Stimulated activated CD8-positive, alpha-beta memory T cell treated with anti-CD3 and anti-CD28 coated beads, Interleukin-7, amount 100 ng/mL, for 24 hours (primary cell): Measurements from ENCODE around the gene ADAM15.
A peak's percentile ranks its signal among the peaks of the same experiment; 100 is the strongest.

Source experiments
- DNase-seq: peaks from one replicate; pipeline ENCODE4 v3.0.0-alpha.2; 2020; ENCODE audit warnings: low read depth

Gene ADAM15

DNA sequence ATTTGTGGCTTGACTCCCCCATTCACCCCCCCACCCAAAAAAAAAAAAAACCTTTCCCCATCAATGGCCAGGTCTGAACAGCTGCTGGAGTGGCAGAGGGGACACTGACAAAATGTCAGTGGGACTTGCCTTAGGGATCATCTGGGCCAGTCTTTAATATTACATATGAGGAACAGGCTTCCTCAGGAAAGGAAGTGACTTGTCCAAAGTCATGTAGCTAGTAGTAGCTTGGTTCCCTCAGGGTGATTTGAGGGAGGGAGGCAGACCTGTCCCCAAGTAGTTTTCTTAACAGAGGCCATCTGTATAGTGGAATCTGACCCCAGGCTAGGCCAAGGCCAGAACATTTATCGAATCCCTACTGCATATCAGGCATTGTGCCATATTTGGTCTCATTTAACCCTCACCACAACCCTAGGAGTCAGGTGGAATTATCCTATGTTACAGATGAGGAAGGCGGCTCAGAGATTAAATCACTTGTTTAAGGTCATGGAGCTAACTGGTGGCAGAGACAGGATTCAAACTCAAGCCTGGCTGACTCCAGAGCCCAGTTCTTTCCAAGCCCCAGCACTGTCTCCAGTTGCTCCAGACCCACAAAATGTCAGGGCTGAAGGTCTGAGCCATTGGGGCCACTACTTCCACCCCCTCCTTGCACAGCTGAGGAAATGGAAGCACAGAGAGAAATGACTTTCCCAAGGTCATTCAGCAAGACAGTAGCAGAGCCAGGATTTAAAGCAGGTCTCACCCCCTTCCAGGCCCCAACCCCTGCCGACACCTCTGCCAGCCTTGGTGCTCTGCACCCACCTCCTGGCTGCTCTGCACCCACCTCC is 38.1 kb upstream of the ADAM15 start:
- DNase-seq, result no peak

DNA sequence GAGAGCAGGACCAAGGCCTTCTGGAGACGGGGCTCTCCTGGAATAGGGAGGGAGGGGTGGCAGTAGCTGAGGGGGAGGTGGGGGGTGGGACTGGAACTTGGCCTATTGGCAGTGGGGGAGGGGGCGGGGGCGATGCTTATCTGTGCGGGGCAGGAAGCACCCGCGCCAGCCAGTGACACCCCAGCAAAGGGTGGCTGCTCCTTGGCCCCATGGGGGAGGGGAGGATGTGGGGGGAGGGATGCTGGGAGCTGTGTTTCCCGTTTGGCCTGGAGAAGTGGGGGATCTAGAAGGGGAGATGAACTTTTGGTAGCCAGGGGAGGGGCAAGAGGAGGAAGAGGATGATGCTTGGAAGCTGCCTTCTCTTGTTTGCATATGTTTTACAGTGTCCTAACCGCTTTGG is 37.5 kb upstream of the ADAM15 start:
- DNase-seq, result no peak

DNA sequence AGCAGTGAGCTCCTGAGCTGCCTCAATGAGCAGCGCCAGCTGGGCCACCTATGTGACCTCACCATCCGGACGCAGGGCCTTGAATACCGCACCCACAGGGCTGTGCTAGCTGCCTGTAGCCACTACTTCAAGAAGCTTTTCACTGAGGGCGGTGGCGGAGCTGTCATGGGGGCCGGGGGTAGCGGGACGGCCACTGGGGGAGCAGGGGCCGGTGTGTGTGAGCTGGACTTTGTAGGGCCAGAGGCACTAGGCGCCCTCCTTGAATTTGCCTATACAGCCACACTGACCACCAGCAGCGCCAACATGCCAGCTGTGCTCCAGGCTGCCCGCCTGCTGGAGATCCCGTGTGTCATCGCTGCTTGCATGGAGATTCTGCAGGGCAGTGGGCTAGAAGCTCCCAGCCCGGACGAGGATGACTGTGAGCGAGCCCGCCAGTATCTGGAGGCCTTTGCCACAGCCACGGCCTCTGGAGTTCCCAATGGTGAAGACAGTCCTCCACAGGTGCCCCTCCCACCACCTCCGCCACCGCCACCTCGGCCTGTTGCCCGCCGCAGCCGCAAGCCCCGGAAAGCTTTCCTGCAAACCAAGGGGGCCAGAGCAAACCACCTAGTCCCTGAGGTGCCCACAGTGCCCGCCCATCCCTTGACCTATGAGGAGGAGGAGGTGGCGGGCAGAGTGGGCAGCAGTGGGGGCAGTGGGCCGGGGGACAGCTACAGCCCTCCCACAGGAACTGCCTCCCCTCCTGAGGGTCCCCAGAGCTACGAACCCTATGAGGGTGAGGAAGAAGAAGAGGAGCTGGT is 36.2 kb upstream of the ADAM15 start:
- DNase-seq, result no peak

DNA sequence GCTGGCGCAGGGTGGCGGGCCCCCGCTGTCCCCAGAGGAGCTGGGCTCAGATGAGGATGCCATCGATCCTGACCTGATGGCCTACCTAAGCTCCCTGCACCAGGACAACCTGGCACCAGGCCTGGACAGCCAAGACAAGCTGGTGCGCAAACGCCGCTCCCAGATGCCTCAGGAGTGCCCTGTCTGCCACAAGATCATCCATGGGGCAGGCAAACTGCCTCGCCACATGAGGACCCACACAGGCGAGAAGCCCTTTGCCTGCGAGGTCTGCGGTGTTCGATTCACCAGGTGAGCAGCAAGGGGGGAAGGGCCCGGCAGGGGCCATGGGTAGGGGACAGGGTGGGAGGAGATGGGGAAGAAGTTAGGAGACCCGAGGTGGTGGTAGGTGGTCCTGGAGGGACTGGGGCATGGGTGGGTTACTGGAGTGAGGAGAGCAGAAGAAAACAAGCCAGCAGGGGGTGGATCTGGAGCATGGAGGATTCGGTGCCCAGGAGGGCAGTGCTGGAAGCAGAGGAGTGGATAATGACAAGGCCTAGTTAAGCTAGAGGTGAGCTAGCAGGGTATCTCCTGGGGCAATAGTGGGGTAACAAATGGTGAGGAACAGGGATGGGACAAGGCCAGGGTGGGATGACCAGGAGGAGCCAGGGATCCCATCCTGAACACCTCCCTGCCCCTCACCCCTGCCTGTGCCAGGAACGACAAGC is 35.4 kb upstream of the ADAM15 start:
- DNase-seq, result no peak

DNA sequence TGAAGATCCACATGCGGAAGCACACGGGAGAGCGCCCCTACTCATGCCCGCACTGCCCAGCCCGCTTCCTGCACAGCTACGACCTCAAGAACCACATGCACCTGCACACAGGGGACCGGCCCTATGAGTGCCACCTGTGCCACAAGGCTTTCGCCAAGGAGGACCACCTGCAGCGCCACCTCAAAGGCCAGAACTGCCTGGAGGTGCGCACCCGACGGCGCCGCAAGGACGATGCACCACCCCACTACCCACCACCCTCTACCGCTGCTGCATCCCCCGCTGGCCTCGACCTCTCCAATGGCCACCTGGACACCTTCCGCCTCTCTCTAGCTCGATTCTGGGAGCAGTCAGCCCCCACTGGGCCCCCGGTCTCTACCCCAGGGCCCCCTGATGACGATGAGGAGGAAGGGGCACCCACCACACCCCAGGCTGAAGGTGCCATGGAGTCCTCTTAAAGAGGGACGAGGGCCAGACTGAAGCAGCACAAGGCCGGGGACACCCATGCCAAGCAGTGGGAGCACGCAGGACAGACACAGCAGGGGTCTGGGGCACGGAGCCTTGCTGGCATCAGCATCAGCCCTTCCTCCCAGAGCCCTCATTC is 34.8 kb upstream of the ADAM15 start:
- no peak for DNase-seq

DNA sequence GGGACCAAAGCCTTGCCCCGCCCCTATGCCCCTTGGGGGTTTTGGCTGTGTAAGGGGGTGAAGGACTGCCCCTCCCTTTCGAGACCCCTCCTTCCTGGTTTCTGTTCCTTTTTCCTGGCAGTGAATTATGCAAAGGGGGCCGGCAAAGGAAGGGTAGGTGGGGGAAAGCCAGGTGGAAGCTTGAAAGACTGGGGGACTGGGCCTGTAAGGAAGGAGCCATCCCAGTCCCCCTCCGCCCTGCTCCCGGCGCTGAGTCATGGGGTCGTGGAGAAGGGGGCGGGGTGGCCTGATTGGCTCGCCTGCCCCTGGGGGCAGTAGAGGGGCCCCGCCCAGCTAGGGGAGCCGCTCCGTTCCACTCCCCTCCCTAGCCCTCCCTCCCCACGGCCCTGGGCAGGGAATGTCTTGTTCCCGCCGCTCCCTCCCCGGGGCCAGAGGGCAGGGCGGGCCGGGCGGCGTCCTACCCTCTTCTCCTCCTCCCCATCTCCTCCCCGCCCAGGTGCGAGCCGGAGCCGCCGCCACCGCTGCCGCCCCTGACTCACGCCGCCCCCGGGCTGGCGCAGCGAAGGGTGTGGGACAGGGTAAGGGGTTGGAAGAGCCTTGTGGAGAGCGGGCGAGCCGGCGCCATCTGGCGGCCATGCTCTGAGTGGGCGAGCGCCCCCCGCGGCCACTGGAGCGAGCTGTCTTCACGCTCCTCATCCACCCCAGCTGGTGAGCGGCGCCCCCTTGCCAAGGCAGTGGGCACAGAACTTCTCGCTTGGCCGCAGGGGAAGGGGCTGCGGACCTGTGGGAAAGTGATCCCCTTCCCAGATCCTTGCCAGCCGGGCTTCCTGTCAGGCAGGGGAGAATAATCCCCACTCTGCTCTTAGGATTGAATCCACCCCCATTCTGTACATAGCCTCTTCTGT is 33.8 kb upstream of the ADAM15 start:
- DNase-seq, result peak; percentile 72

DNA sequence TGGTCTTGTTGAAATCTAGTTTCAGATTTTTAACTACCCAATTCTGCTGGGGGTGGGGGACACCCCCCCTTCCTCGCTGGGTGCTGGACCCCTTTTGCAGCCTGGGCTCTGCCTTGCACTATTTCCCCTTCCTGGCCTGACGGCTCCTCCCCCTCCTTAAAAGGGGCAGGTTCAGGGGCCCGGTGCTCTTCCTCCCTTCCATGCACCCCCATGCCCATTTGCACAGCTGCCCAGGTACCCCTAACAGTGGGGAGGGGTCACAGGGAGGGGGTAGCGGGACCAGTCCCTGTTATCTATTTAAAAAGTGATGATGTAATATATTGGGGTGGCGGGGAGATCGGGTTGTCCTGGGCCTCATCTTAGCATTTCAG is 33.2 kb upstream of the ADAM15 start:
- DNase-seq, result no peak

DNA sequence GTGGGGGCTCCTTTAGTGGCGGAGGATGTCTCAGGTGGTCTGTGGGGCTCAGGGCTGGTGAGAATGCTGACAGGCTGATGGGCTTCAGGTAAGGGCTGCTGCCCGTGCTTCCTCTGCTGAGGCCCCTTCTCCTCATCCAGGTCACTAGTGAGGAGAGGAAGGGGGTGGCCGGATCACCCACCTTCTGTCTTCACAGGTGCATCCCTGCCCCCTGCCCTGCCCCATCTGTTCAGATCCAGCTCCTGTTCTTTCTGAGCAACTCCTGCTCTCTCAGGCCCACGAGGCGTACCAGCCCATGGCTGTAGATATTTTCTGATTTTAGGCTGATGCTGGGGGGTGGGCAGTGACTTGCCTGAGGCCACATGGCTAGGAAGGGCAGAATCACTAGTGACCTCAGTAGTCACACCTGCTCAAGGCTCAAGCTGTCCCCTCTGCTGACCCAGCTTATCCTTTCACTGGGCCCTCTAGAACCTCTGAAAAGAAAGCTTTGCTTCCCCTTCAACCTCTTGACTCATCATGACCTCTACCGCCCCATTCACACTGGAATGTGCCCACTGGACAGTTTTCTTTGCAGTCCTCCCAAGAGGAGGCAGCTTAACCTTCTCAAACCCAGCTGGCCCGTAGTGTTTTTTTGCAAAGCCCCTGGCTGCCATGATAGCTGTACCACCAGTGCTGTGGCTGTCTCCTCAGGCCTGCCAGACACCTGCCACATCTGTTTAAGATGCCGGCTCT is 32.3 kb upstream of the ADAM15 start:
- no peak for DNase-seq

DNA sequence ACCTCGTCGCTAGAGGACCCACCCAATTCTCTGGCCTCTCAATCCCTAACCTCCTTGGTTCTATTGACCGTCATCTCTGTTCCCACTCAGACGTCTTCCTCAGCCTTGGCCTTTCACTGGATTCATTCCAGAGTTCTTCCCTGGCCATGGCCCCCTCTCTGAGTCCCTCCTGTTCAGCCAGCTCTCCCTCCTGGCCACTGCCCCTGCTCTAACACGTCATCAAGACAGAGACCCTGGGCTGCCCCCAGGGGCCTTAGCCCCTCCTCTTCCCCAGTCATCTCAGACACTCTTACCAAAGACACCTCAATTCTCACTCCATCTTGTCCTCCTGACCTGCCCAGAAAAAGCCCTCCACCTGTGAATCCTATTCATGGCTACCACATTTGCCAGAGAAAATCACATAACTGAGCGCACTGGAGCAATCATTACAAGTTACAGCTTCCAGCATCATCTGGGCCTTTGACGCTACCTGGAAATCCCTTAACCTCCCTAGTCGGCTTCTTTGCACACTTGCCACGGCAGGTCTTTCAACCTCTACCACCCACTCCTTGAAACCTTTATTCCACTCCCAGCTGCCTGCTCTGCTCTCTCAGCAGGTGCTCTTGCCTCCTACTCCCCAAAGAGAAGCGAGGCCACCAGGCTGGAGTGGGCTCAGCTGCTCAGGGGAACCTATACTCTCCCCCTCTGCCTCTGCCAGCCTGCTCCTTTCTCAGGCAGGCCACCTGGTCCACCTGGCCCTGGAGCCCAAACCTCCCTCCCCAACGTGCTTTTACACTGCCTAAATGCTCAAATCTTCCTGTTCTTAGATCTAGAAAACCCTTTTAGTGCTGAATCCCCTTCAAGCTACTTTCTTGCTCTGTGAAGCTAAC is 31.5 kb upstream of the ADAM15 start:
- no peak for DNase-seq

DNA sequence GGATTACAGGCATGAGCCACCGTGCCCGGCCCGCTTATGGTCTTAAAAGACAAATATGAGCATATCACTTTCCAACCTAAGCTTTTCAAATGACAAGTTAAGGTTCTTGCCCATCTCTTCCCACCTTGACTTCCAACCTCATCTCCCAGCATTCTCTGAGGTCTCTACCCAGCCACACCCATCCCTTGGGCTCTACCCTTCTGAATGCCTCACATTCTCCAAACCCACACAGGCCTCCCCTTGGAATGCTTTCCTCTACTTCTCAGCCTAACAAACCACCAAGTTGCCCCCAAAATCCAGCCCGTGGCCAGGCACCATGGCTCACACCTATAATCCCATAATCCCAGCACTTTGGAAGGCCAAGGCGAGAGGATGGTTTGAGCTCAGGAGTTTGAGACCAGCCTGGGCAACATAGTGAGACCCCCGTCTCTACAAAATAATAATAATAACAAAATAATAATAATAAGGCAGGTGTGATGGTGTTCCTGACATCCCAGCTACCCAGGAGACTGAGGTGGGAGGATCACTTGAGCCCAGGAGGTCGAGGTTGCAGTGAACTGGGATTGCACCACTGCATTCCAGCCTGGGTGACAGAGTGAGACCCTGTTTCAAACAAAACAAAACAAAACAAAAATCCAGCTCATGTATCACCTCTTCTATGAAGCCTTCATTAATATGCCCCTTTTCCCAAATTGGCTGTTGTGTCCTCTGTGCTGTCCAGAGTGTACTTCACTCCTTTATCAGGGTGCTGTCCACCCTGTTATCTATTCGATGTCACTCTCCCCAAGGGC is 28.8 kb upstream of the ADAM15 start:
- no peak for DNase-seq

DNA sequence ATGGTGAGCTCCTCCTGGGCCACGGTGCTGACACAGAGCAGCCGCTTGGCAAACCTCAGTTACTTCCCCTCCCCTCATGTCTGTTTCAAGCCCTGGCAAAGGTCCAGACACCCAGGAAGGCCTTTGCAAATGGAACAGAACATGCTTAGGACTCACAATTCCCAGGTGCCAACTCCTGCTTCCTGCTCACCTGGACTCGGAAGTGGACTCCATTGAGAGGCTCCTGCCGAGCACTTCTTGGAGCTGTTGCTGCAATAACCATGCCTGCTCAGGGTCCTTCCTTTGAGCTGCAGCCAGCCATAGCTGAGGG is 28.2 kb upstream of the ADAM15 start:
- DNase-seq, result no peak

DNA sequence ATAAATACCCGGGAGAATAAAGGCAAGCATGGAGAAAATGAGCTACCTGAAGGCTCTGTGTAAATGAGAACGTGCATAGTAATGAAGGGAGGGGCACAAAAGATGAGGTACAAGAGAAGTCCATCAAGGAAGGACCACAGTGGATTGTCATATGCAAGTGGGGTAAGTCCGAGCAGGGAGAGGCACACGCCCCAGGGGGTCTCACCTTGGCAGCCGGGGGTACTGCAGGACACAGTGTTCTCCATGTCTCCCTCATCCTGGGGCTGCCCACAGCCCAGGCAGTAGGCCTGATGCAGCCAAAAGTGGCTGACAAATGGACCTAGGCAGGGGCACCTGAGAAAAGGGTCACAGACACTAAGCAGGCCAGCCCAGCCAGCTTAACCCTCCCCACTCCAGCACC is 27.5 kb upstream of the ADAM15 start:
- DNase-seq, result no peak

DNA sequence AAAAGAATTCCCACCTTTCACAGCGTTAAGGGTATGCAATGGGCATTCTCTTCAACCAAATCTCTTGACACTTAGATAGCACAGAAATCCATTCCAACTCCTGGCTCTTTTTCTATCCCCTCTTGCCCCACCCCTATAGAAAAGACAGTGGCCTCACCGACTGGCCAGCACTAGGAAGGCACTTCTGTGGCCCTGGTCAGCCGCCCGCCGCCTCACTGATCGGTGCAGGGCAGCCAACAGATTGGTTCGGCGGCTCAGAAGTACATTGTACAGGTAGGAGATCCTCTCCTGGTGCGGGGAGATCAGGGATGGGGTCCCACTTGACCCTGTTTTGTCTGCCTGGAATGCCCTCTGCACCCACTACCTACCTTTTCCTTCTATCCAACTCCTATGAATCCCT is 26.8 kb upstream of the ADAM15 start:
- no peak for DNase-seq

DNA sequence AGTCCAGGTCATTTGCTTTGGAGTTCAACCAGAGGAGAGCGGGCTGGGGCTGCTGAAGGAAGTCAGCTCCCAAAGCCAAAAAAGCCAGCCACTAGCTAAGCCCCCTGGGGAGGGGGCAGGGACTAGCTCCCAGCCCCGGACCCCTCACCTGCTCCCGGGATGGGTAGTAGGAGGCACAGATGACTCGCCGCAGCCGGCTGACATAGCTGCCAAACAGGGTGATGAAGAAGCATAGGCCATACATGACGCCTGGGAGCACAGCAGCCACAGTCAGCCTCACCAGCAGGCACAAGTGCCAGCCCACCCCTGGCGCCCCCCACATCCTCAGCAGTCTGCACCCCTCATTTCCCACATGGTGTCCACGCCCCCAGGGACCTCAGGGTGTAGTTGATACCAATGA is 25.0 kb upstream of the ADAM15 start:
- no peak for DNase-seq

DNA sequence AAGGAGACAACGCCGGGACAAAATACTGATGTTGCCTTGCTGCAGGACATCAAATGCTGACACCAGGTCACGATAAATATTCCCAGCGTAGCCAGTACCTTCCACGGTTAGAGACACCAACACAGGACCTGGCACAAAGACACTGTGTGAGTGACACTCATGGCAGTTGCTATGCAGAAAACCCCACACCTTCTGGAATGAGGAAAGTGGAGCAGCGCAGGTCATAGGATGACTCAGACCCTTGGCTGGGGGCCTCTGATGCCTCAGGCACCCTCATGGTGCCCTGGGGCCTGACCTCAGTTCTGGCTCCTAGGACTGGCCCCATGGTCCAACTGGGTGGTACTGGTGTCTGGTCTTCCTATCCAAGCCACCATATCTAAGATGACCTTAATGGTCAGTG is 24.5 kb upstream of the ADAM15 start:
- DNase-seq, result no peak

DNA sequence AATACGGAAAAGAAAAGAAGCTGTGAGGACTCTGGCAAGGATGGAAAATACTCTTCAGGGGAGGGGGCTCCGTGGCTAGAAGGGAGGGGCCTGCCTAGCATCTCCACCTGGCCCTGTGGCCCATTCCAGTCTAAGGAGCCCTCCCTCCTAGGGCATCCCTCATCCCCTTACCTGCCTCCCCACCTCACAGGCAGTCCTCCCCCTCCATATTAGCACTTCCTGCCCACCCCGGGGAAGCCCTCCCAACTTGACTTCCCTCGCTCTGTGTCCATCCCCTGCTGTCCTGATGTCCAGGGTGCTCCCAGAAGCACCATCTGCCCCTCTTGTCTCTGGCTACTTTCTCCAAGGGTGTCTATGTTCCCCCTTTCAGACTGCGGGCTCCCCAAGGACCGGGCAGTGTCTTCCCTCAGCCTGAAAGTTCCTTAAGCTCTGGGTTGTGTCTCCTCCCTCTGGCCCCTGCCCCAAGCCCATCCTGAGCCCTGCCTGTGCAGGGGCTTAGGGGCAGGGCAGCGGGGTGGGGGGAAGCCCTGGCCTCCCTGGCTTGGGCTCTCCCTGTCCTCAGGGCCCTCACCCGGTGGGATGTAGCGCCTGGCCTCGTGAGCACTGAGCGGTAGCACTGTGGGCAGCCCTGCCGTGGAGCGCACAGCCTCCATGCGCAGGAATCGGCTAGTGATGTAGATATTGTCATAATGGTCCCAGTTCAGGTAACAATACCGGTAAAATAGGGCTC is 21.4 kb upstream of the ADAM15 start:
- no peak for DNase-seq

DNA sequence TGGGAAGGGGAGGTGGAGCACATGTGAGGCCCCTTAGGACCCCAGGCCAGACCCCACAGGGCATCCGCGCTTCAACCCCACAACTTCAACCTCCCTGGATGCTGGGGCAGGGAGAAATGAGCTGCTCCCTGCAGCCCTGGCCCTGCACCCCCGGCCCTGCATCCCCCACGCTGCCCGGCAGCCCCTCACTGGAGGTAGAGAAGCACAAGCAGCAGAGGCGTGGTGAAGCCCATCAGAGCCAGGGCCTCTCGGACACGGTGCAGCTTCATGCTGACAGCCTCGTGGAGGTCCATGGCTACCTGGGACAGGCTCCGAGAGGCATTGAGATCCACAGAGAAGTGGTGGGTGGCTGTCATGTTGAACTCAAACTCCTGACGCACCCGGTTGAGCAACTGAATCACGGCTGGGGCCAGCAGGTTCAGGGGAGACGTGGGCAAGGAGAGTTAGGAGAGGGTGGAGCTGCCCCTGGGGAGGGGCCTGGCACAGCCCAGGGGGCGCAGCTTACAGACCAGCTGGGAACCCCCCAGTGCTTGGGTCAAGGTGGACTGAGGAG is 20.8 kb upstream of the ADAM15 start:
- no peak for DNase-seq

DNA sequence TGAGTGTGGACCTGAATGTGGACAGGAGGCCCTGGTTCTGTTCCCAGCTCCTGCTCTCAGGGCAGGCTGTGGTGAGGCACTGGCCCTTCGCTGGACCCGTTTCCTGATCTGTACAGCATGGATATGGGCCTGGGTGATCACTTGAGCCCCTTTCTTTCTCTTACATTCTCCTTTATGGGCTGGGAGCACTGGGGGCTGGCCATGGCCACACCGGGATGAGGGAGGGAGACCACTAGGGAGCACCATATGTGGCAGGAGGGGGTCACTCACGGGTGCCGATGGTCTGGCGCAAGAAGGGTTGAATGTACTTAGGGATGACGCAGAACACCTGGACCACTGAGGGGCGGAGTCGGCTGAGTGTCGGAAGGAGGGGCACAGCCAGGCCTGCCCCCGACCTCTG is 20.2 kb upstream of the ADAM15 start:
- DNase-seq, result no peak
